Endothelial cell of umbilical vein (primary cell): Measurements from ENCODE around the gene MACROD2. TPM values are rescaled to one million over a fixed set of nuclear protein-coding genes. Genes with fewer than 3 reads are reported as not detected.
"Not testable (repeated sequence)": the region's sequence is repeated elsewhere in the genome, so short reads cannot be mapped to it uniquely, and the experiment has no call there.

Experiments used
- BruUV-seq: library from RNA; stranded (reverse); fragments of 400-500 nt; replicated peaks from 2 replicates; lab custom pipeline; 2021; lab: Mats Ljungman, UMichigan
- CTCF ChIA-PET: fragments of 300-600, 350-600 bp; sonication (Branson Sonifier 250); formaldehyde crosslinking; loops from one replicate; lab custom pipeline; 2021; ENCODE audit warnings: antibody characterized with exemption, inconsistent platforms; lab: Charles Lee
- POLR2A ChIA-PET: fragments of 300-600, 350-600 bp; sonication (Branson Sonifier 250); formaldehyde crosslinking; loops from one replicate; lab custom pipeline; 2021; ENCODE audit warnings: antibody characterized with exemption, inconsistent platforms; lab: Charles Lee
- DNase-seq: peaks from one replicate; pipeline ENCODE4 v3.0.0-alpha.2; 2011; ENCODE audit warnings: low read depth, low spot score
- FAIRE-seq: peaks from 2 replicates; lab custom pipeline; 2011; peaks lifted over from hg19 to GRCh38; lab: Jason Lieb, UNC
- H2AFZ ChIP-seq: 2 replicates; pipeline ENCODE4 v1.6.0; 2012; ENCODE audit warnings: low read depth, low read length, control low read depth, inconsistent platforms
- H3K27ac ChIP-seq: 2 replicates; pipeline ENCODE4 v1.5.1; 2011; ENCODE audit warnings: low read depth, mild to moderate bottlenecking, control low read depth, low read length, moderate library complexity; ENCODE audit not compliant: insufficient read depth
- H3K27me3 ChIP-seq, 2 experiments: 2 replicates each; pipeline versions ENCODE4 v1.6.0 to v1.6.1; 2011; ENCODE audit warnings: low read length in 2 of 2, mixed read lengths in 1 of 2; ENCODE audit not compliant: control insufficient read depth in 2 of 2, insufficient read depth in 2 of 2
- H3K36me3 ChIP-seq, 2 experiments: 2 replicates in 1 of 2; 3 replicates in 1 of 2; pipeline ENCODE4 v1.5.1; 2011; ENCODE audit warnings: low read length in 2 of 2, mild to moderate bottlenecking in 1 of 2, moderate library complexity in 1 of 2; ENCODE audit not compliant: control insufficient read depth in 2 of 2, insufficient read depth in 2 of 2; ENCODE audit errors: extremely low read depth in 1 of 2
- H3K4me1 ChIP-seq: 3 replicates; pipeline ENCODE4 v1.5.1; 2011; ENCODE audit warnings: mild to moderate bottlenecking, low read length; ENCODE audit not compliant: control insufficient read depth, insufficient read depth; ENCODE audit errors: extremely low read depth
- H3K4me2 ChIP-seq: 2 replicates; pipeline ENCODE4 v1.6.1; 2011; ENCODE audit warnings: low read length, control low read depth, mixed read lengths; ENCODE audit not compliant: insufficient read depth
- H3K4me3 ChIP-seq, 3 experiments: fragments of 200-600 bp in 1 of 3; sonication (generic), shearing (Covaris generic) in 1 of 3; replicated peaks in 1 of 3; 2 replicates each; pipeline ENCODE4 v1.5.1; 2011 to 2016; ENCODE audit warnings: control low read depth in 3 of 3, low read length in 3 of 3, mild to moderate bottlenecking in 2 of 3, inconsistent platforms in 1 of 3, low read depth in 1 of 3, moderate library complexity in 1 of 3; ENCODE audit not compliant: insufficient read depth in 1 of 3
- H3K79me2 ChIP-seq: 2 replicates; pipeline ENCODE4 v1.6.0; 2012; ENCODE audit warnings: low read length, inconsistent platforms; ENCODE audit not compliant: control insufficient read depth, insufficient read depth
- H3K9ac ChIP-seq: replicated peaks from 2 replicates; pipeline ENCODE3; 2011; ENCODE audit warnings: low read length, control low read depth; ENCODE audit not compliant: insufficient read depth; ENCODE audit errors: extremely low read depth
- H3K9me1 ChIP-seq: replicated peaks from 3 replicates; pipeline ENCODE4 v1.6.0; 2011; ENCODE audit warnings: mild to moderate bottlenecking, low read length; ENCODE audit not compliant: control insufficient read depth, insufficient read depth; ENCODE audit errors: extremely low read depth
- H3K9me3 ChIP-seq: replicated peaks from 2 replicates; pipeline ENCODE4 v1.5.1; 2012; ENCODE audit warnings: low read length, inconsistent platforms; ENCODE audit not compliant: control insufficient read depth, insufficient read depth
- H4K20me1 ChIP-seq: replicated peaks from 2 replicates; pipeline ENCODE3; 2011; ENCODE audit warnings: mild to moderate bottlenecking, low read length; ENCODE audit not compliant: control insufficient read depth, insufficient read depth; ENCODE audit errors: extremely low read depth
- CTCF ChIP-seq, 2 donors: IDR thresholded peaks; 1 replicate in 1 of 2; 2 replicates in 1 of 2; pipeline ENCODE4 v1.5.1; 2011; ENCODE audit warnings: low read length in 2 of 2, mild to moderate bottlenecking in 2 of 2, moderate library complexity in 2 of 2, control low read depth in 1 of 2, inconsistent platforms in 1 of 2, low read depth in 1 of 2; ENCODE audit not compliant: insufficient read depth in 1 of 2; ENCODE audit errors: extremely low read depth in 1 of 2
- EZH2 ChIP-seq: IDR thresholded peaks from 2 replicates; pipeline ENCODE4 v1.6.1; 2012; ENCODE audit warnings: borderline replicate concordance, low read depth, mild to moderate bottlenecking, moderate library complexity, low read length, inconsistent platforms; ENCODE audit not compliant: severe bottlenecking
- FOS ChIP-seq: IDR thresholded peaks from 2 replicates; pipeline ENCODE4 v1.6.1; 2011; ENCODE audit warnings: mild to moderate bottlenecking, low read length, moderate library complexity, borderline replicate concordance; ENCODE audit not compliant: insufficient read depth
- GATA2 ChIP-seq: IDR thresholded peaks from 2 replicates; pipeline ENCODE4 v1.7.0; 2011; ENCODE audit warnings: low read depth, mild to moderate bottlenecking, moderate library complexity, mixed read lengths, low read length; ENCODE audit not compliant: insufficient read length, insufficient read depth
- JUN ChIP-seq: IDR thresholded peaks from 2 replicates; pipeline ENCODE4 v1.6.1; 2011; ENCODE audit warnings: borderline replicate concordance, low read depth; ENCODE audit not compliant: insufficient read length, insufficient read depth
- MAX ChIP-seq: IDR thresholded peaks from 2 replicates; pipeline ENCODE4 v1.6.1; 2011; ENCODE audit not compliant: insufficient read depth, insufficient read length
- MYC ChIP-seq: IDR thresholded peaks from one replicate; pipeline ENCODE4 v1.6.1; 2011; ENCODE audit warnings: mild to moderate bottlenecking, low read depth, low read length
- POLR2A ChIP-seq: IDR thresholded peaks from 2 replicates; pipeline ENCODE4 v1.6.1; 2012; ENCODE audit warnings: low read depth, mild to moderate bottlenecking, control low read depth, low read length
- POLR2AphosphoS5 ChIP-seq: IDR thresholded peaks from 2 replicates; pipeline ENCODE4 v1.6.1; 2012; ENCODE audit warnings: low read depth, mild to moderate bottlenecking, control low read depth, low read length, moderate library complexity; ENCODE audit not compliant: insufficient read depth
- dilution Hi-C: fragments of 300-500 bp; cut with MboI; formaldehyde crosslinking; loops from one replicate; pipeline ENCODE4 v1.15.0; 2019; ENCODE audit warnings: low sequenced_read_pairs; ENCODE audit not compliant: extremely low pct_ligation_motif_present
- intact Hi-C: fragments of 100-400 bp; cut with micrococcal nuclease; formaldehyde crosslinking; loops from one replicate; pipeline ENCODE4 v1.10.0; 2022
- polyA plus RNA-seq, 4 experiments: library from polyadenylated mRNA; depleted of rRNA in 3 of 4; stranded (reverse) in 3 of 4; unstranded in 1 of 4; fragments of >200 nt; gene quantifications; 2 replicates each; pipeline versions ENCODE4 v1.2.1 to v1.2.3, GENCODE V29; 2011 to 2012; ENCODE audit warnings: missing spikeins in 1 of 4
- total RNA-seq: library from RNA; stranded (reverse); gene quantifications from 2 replicates; pipeline ENCODE4 v1.2.3, GENCODE V29; 2021

MACROD2 gene
- total and polyA plus RNA-seq, 2 donors (not counting 3 experiments of a cell fraction or from before 2014, with no cell fraction given), result 0.11 to 0.73 TPM

- CTCF ChIA-PET, H3K9ac ChIP-seq, H3K79me2 ChIP-seq, H4K20me1 ChIP-seq, H3K27ac ChIP-seq, FAIRE-seq, DNase-seq, H3K4me1 ChIP-seq, H3K9me1 ChIP-seq, POLR2A ChIA-PET, intact Hi-C loops, H3K9me3 ChIP-seq, H3K36me3 ChIP-seq, dilution Hi-C loops, H2AFZ ChIP-seq, H3K4me3 ChIP-seq, BruUV-seq, H3K4me2 ChIP-seq, H3K27me3 ChIP-seq: not testable (repeated sequence)
Observed at GRCh38 chr20:14044712-14045276, 49.5 kb downstream of the MACROD2 start.

- Histone ChIP-seq H3K27me3 (no peaks in the 10 kb centered on the region), H3K4me1 (no peaks in the 10 kb centered on the region), H3K4me3 (no peak overlapping the region), H3K9ac (no peak overlapping the region), H4K20me1 (no peaks in the 10 kb centered on the region), H3K79me2 (no peaks in the 10 kb centered on the region), H3K4me2 (no peak overlapping the region), H2AFZ (no peak overlapping the region), H3K36me3 (no peaks in the 10 kb centered on the region), H3K27ac (no peak overlapping the region), H3K9me1 (no peaks in the 10 kb centered on the region), H3K9me3 (no peaks in the 10 kb centered on the region)
- BruUV-seq, result no TSS peak
- dilution Hi-C loops, result no loop called here
- FAIRE-seq (no peak), DNase-seq (no peak)
- POLR2A ChIA-PET, result no interaction called here
- CTCF ChIA-PET, result interaction anchor here (0.8 kb wide), 1 partner anchor 8 kb away, joined by 3 read pairs; no protein-coding TSS in a partner anchor
- TF ChIP-seq MAX, result no peak
- TF ChIP-seq CTCF (IDR thresholded peaks at IDR 0.05; ENCODE audit: extremely low read depth in 1 of 2, insufficient read depth in 1 of 2, low read depth in 1 of 2, low read length in 2 of 2), result no peak
- TF ChIP-seq EZH2, result no peak
- no peak for TF ChIP-seq JUN
- no peak for TF ChIP-seq FOS
- no peak for TF ChIP-seq MYC
- no peak for TF ChIP-seq GATA2
- no peak for TF ChIP-seq POLR2A
- TF ChIP-seq POLR2AphosphoS5, result no peak
- intact Hi-C loops, result no loop called here
Observed at GRCh38 chr20:14046534-14046933, 51.2 kb downstream of the MACROD2 start.
